HEK293 (cell line): Measurements from ENCODE around the gene NUCB2.

Experiments
- CTCF ChIA-PET: fragments of 350-600 bp; formaldehyde crosslinking; extraction: SDS; loops from one replicate; lab custom pipeline; 2021; ENCODE audit warnings: antibody characterized with exemption; lab: Yijun Ruan, JAX
- POLR2A ChIA-PET: fragments of 300-600 bp; formaldehyde crosslinking; extraction: SDS; loops from one replicate; lab custom pipeline; 2020; ENCODE audit warnings: antibody characterized with exemption, inconsistent platforms; lab: Yijun Ruan, JAX
- H3K27ac ChIP-seq: fragments of 200-500 bp; sonication (Bioruptor generic); 2 replicates; pipeline ENCODE4 v1.5.1; 2014; ENCODE audit warnings: low read depth, low read length, control low read depth, inconsistent platforms; ENCODE audit errors: extremely low read depth
- H3K36me3 ChIP-seq, 2 experiments: fragments of 200-500 bp in 1 of 2; sonication (Bioruptor generic) in 1 of 2; 1 replicate in 1 of 2; 2 replicates in 1 of 2; pipeline ENCODE4 v1.5.1; 2014 to 2017; ENCODE audit warnings: inconsistent platforms in 2 of 2, low read length in 2 of 2; ENCODE audit not compliant: control insufficient read depth in 2 of 2, insufficient read depth in 1 of 2
- H3K4me1 ChIP-seq: fragments of 200-500 bp; sonication (Bioruptor generic); 2 replicates; pipeline ENCODE4 v1.5.1; 2014; ENCODE audit warnings: mild to moderate bottlenecking, low read length, inconsistent platforms; ENCODE audit not compliant: control insufficient read depth, insufficient read depth
- H3K4me3 ChIP-seq: 2 replicates; pipeline ENCODE4 v1.5.1; 2011; ENCODE audit warnings: low read depth, mild to moderate bottlenecking, control low read depth, low read length, moderate library complexity
- H3K9me3 ChIP-seq: fragments of 200-500 bp; sonication (Bioruptor generic); 2 replicates; pipeline ENCODE4 v1.5.1; 2014; ENCODE audit warnings: low read depth, low read length, inconsistent platforms; ENCODE audit not compliant: control insufficient read depth, insufficient read depth
- BCL11B ChIP-seq: fragments of 450-650 bp; formaldehyde crosslinking; IDR thresholded peaks from 2 replicates; pipeline ENCODE4 v1.5.1; 2016; ENCODE audit warnings: low read depth, missing biosample characterization, missing genetic modification characterization
- HOXA7 ChIP-seq: sonication (generic); formaldehyde crosslinking; IDR thresholded peaks from 2 replicates; pipeline ENCODE4 v1.8.1; 2022; ENCODE audit warnings: missing genetic modification reagents, borderline replicate concordance
- KLF1 ChIP-seq: fragments of 450-650 bp; formaldehyde crosslinking; IDR thresholded peaks from 2 replicates; pipeline ENCODE4 v1.5.1; 2016; ENCODE audit warnings: missing biosample characterization, missing genetic modification characterization
- KLF10 ChIP-seq: fragments of 450-650 bp; IDR thresholded peaks from 2 replicates; pipeline ENCODE4 v1.5.1; 2018; ENCODE audit warnings: missing biosample characterization, mild to moderate bottlenecking, missing genetic modification characterization
- KLF9 ChIP-seq: fragments of 450-650 bp; formaldehyde crosslinking; IDR thresholded peaks from 2 replicates; pipeline ENCODE4 v1.5.1; 2016; ENCODE audit warnings: missing biosample characterization, missing genetic modification characterization, low read depth
- PRDM1 ChIP-seq: fragments of 450-650 bp; formaldehyde crosslinking; IDR thresholded peaks from 2 replicates; pipeline ENCODE4; 2016; ENCODE audit warnings: missing biosample characterization, missing genetic modification characterization
- TCF7L2 ChIP-seq: IDR thresholded peaks from 2 replicates; pipeline ENCODE4 v1.6.1; 2011; ENCODE audit warnings: low read depth, mild to moderate bottlenecking, inconsistent platforms, low read length, moderate library complexity, borderline replicate concordance
- YY2 ChIP-seq: fragments of 450-650 bp; formaldehyde crosslinking; IDR thresholded peaks from 2 replicates; pipeline ENCODE4 v1.5.1; 2016; ENCODE audit warnings: missing biosample characterization, missing genetic modification characterization
- ZBTB21 ChIP-seq: fragments of 450-650 bp; formaldehyde crosslinking; IDR thresholded peaks from 2 replicates; pipeline ENCODE4 v1.5.1; 2017; ENCODE audit warnings: missing biosample characterization, missing genetic modification characterization
- ZFP3 ChIP-seq: fragments of 450-650 bp; formaldehyde crosslinking; IDR thresholded peaks from 2 replicates; pipeline ENCODE4 v1.5.1; 2016; ENCODE audit warnings: low read depth, missing biosample characterization, missing genetic modification characterization
- ZFP69B ChIP-seq: fragments of 450-650 bp; formaldehyde crosslinking; IDR thresholded peaks from 2 replicates; pipeline ENCODE4 v1.5.1; 2016; ENCODE audit warnings: missing biosample characterization, missing genetic modification characterization
- ZNF121 ChIP-seq: fragments of 450-650 bp; formaldehyde crosslinking; IDR thresholded peaks from 2 replicates; pipeline ENCODE4 v1.5.1; 2016; ENCODE audit warnings: missing biosample characterization, missing genetic modification characterization
- ZNF157 ChIP-seq: fragments of 450-650 bp; formaldehyde crosslinking; IDR thresholded peaks from 2 replicates; pipeline ENCODE4 v1.5.1; 2016; ENCODE audit warnings: missing biosample characterization, missing genetic modification characterization
- ZNF214 ChIP-seq: fragments of 450-650 bp; formaldehyde crosslinking; IDR thresholded peaks from 2 replicates; pipeline ENCODE4 v1.5.1; 2017; ENCODE audit warnings: missing biosample characterization, mild to moderate bottlenecking, missing genetic modification characterization, borderline replicate concordance
- ZNF24 ChIP-seq: fragments of 450-650 bp; formaldehyde crosslinking; IDR thresholded peaks from 2 replicates; pipeline ENCODE4 v1.5.1; 2016; ENCODE audit warnings: missing biosample characterization, missing genetic modification characterization
- ZNF302 ChIP-seq: fragments of 450-650 bp; formaldehyde crosslinking; IDR thresholded peaks from 2 replicates; pipeline ENCODE4 v1.5.1; 2016; ENCODE audit warnings: missing biosample characterization, missing genetic modification characterization, low read depth
- ZNF350 ChIP-seq: fragments of 450-650 bp; formaldehyde crosslinking; IDR thresholded peaks from 2 replicates; pipeline ENCODE4 v1.5.0; 2017; ENCODE audit warnings: missing biosample characterization, mild to moderate bottlenecking, missing genetic modification characterization
- ZNF501 ChIP-seq: fragments of 450-650 bp; formaldehyde crosslinking; IDR thresholded peaks from 2 replicates; pipeline ENCODE4 v1.5.1; 2016; ENCODE audit warnings: missing biosample characterization, missing genetic modification characterization
- ZNF521 ChIP-seq: fragments of 450-650 bp; formaldehyde crosslinking; IDR thresholded peaks from 2 replicates; pipeline ENCODE4 v1.5.1; 2017; ENCODE audit warnings: missing biosample characterization, mild to moderate bottlenecking, missing genetic modification characterization
- ZNF530 ChIP-seq: fragments of 450-650 bp; formaldehyde crosslinking; IDR thresholded peaks from 2 replicates; pipeline ENCODE4 v1.5.1; 2016; ENCODE audit warnings: low read depth, missing biosample characterization, missing genetic modification characterization
- ZNF560 ChIP-seq: fragments of 450-650 bp; formaldehyde crosslinking; IDR thresholded peaks from 2 replicates; pipeline ENCODE4 v1.5.1; 2017; ENCODE audit warnings: missing biosample characterization, missing genetic modification characterization, borderline replicate concordance
- ZNF660 ChIP-seq: fragments of 450-650 bp; IDR thresholded peaks from 2 replicates; pipeline ENCODE4 v1.5.1; 2018; ENCODE audit warnings: missing biosample characterization, mild to moderate bottlenecking, missing genetic modification characterization
- ZNF830 ChIP-seq: fragments of 450-650 bp; IDR thresholded peaks from 2 replicates; pipeline ENCODE4 v1.5.0; 2018; ENCODE audit warnings: missing biosample characterization, missing genetic modification characterization, low read depth, mild to moderate bottlenecking, moderate library complexity
- TF ChIP-seq, protein P1 (sequence below): fragments of 450-650 bp; formaldehyde crosslinking; IDR thresholded peaks from 2 replicates; pipeline ENCODE4 v1.5.1; 2016; ENCODE audit warnings: missing biosample characterization, missing genetic modification characterization
- TF ChIP-seq, protein P2 (sequence below): fragments of 450-650 bp; formaldehyde crosslinking; IDR thresholded peaks from 2 replicates; pipeline ENCODE4 v1.5.1; 2016; ENCODE audit warnings: missing biosample characterization, missing genetic modification characterization

The NUCB2 gene

DNA sequence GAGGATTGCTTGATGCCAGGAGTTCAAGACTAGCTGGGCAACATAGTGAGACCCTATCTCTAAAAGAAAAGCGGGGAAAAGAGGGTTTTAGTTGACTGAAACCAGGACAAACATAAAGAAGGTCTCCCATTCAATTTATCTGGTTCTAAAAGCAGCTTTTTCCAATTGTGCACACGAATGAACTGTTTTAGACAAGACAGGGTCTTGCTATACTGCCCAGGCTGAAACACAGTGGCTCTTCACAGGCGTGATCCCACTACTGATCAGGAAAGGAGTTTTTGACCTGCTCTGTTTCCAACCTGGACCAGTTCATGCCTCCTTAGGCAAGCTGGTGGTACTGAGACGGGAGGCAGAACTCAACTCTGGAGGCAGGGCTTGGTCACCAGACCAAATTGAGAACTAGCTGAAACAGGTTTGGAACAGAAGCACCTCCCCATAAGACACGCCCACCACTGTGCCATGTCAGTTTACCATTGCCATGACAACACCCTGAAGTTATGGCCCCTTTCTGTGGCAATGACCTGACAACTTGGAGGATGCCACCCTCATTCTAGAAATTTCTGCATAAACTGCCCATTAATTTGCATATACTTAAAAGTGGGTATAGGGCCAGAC, 2.8 kb upstream of the NUCB2 start:
- CTCF ChIA-PET = no interaction called here
- no peak overlapping the region for H3K27ac ChIP-seq

DNA sequence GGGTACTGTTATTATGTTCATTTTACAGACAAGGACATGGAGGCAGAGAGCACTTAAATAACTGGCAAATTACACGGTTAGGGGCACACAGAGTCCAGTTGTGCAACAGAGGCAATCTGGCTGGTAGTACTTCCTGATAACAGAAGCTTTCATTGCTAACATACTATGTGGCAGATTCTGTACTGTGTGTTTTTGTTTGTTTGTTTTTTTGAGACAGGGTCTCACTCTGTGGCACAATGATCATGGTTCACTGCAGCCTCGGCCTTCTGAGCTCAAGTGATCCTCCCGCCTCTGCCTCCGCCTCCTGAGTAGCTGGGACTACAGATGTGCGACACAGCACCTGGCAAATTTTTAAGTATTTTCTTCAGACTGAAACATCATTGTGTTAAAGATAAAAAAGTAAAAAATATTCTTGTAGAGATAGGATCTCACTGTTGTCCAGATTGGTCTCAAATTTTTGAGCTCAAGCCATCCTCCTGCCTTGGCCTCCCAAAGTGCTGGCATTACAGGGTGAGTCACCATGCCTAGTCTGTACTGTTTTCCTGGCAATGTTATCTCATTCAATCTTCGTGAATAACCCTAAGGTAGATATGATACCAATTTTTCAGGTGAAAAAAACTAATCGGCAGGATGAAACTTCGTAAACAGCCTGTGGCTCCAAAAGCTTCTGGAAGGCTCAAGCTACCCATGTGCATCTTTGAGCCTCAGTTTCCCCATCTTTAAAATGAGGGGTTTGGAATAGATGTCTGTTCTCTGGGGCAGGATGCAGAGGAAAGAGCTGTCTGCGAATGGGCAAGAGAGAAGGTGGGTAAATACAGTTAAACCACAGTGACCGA, 921 bp upstream of the NUCB2 start:
- H3K27ac ChIP-seq = peak overlapping the region; percentile 42; the same call in 1 of the 2 replicates

More for the DNA sequence above, 2.8 kb upstream of the NUCB2 start:
- no peaks in the 10 kb centered on the region for H3K36me3 ChIP-seq
- POLR2A ChIA-PET = interaction anchor here (0.8 kb wide), 1 partner anchor 196 kb away, joined by 3 read pairs; the partner anchor contains the start of gene RPS13
- no peaks in the 10 kb centered on the region for H3K4me1 ChIP-seq
- no peaks in the 10 kb centered on the region for H3K9me3 ChIP-seq
- TF ChIP-seq ZNF660 (no peak), ZNF121 (peak; percentile 93; the same call in 1 of the 2 replicates), KLF10 (peak; percentile 40; the same call in 1 of the 2 replicates), KLF9 (tag by site-specific recombination) (peak; percentile 70)
- no peak overlapping the region for H3K4me3 ChIP-seq

DNA sequence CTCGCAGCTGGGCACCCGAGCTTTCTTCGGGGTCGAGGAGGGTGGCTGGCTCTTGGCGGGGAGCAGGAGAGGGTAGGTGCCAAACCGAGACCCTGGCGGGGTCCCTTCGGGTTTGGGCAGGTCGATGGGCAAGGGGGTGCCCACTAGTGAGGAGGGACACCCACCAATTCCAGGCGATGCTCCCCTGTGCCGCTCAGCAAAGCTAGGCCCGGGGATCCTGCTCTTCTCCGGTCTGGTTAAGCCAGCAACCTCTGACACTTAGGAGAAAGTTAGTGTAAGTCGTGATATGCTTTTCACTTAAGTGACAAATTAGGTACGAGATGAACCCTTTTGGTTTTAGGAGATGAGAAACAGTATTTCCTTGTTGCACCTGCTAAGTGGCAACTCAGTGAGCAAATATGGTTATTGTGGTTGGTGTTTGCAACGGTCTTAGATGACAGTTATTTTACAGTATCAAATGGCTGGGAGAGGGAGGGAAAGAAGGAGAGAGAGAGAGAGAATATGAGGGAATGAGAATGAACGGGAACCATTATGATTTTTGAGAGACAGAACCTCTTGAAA, 565 bp downstream of the NUCB2 start:
- H3K27ac ChIP-seq = peak overlapping the region; percentile 29; the same call in 1 of the 2 replicates
- CTCF ChIA-PET = interaction anchor here (0.6 to 2.5 kb wide), 3 partner anchors 24 to 457 kb away, joined by 3 to 8 read pairs (median 5); no protein-coding TSS in a partner anchor
- no peak for TF ChIP-seq ZFP3
- no peak for TF ChIP-seq YY2
- TF ChIP-seq, protein P1, sequence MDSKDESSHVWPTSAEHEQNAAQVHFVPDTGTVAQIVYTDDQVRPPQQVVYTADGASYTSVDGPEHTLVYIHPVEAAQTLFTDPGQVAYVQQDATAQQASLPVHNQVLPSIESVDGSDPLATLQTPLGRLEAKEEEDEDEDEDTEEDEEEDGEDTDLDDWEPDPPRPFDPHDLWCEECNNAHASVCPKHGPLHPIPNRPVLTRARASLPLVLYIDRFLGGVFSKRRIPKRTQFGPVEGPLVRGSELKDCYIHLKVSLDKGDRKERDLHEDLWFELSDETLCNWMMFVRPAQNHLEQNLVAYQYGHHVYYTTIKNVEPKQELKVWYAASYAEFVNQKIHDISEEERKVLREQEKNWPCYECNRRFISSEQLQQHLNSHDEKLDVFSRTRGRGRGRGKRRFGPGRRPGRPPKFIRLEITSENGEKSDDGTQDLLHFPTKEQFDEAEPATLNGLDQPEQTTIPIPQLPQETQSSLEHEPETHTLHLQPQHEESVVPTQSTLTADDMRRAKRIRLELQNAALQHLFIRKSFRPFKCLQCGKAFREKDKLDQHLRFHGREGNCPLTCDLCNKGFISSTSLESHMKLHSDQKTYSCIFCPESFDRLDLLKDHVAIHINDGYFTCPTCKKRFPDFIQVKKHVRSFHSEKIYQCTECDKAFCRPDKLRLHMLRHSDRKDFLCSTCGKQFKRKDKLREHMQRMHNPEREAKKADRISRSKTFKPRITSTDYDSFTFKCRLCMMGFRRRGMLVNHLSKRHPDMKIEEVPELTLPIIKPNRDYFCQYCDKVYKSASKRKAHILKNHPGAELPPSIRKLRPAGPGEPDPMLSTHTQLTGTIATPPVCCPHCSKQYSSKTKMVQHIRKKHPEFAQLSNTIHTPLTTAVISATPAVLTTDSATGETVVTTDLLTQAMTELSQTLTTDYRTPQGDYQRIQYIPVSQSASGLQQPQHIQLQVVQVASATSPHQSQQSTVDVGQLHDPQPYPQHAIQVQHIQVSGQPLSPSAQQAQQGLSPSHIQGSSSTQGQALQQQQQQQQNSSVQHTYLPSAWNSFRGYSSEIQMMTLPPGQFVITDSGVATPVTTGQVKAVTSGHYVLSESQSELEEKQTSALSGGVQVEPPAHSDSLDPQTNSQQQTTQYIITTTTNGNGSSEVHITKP (tag by site-specific recombination) = no peak; the same call in 1 of the 2 replicates
- no peak for TF ChIP-seq ZNF560 (tag by site-specific recombination)
- TF ChIP-seq ZNF214 (tag by site-specific recombination) = no peak
- TF ChIP-seq ZNF501 (tag by site-specific recombination) = 0 out of 2 replicates have a peak, but pooled peaks have one; percentile 43
- TF ChIP-seq ZNF830 (tag by site-specific recombination) = no peak
- no peak for TF ChIP-seq TCF7L2
- TF ChIP-seq ZBTB21 (tag by site-specific recombination) = no peak
- peak; percentile 97 for TF ChIP-seq PRDM1
- TF ChIP-seq ZNF521 (tag by site-specific recombination) = no peak
- TF ChIP-seq ZNF530 (tag by site-specific recombination) = no peak
- TF ChIP-seq, protein P2, sequence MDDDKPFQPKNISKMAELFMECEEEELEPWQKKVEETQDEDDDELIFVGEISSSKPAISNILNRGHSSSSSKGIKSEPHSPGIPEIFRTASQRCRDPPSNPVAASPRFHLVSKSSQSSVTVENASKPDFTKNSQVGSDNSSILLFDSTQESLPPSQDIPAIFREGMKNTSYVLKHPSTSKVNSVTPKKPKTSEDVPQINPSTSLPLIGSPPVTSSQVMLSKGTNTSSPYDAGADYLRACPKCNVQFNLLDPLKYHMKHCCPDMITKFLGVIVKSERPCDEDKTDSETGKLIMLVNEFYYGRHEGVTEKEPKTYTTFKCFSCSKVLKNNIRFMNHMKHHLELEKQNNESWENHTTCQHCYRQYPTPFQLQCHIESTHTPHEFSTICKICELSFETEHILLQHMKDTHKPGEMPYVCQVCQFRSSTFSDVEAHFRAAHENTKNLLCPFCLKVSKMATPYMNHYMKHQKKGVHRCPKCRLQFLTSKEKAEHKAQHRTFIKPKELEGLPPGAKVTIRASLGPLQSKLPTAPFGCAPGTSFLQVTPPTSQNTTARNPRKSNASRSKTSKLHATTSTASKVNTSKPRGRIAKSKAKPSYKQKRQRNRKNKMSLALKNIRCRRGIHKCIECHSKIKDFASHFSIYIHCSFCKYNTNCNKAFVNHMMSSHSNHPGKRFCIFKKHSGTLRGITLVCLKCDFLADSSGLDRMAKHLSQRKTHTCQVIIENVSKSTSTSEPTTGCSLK = no peak
- no peak for TF ChIP-seq KLF1 (tag by site-specific recombination)
- TF ChIP-seq HOXA7 = no peak
- no peak for TF ChIP-seq ZNF157
- TF ChIP-seq ZNF350 (tag by site-specific recombination) = no peak
- TF ChIP-seq BCL11B (tag by site-specific recombination) = no peak
- TF ChIP-seq ZFP69B (tag by site-specific recombination) = no peak

More for the DNA sequence above, 921 bp upstream of the NUCB2 start:
- Histone ChIP-seq H3K36me3 (no peaks in the 10 kb centered on the region), H3K4me1 (no peaks in the 10 kb centered on the region), H3K4me3 (peak overlapping the region; percentile 93), H3K9me3 (no peaks in the 10 kb centered on the region)
- POLR2A ChIA-PET = interaction anchor here (0.9 to 2.7 kb wide), 9 partner anchors 8 to 198 kb away, joined by 3 to 12 read pairs (median 5); partner anchors contain the start of genes PIK3C2A and RPS13
- TF ChIP-seq ZNF24 (tag by site-specific recombination) (0 out of 2 replicates have a peak, but pooled peaks have one; percentile 39), ZNF302 (tag by site-specific recombination) (no peak)
- CTCF ChIA-PET = interaction anchor here (0.7 to 2.5 kb wide), 3 partner anchors 14 to 46 kb away, joined by 3 to 8 read pairs (median 4); no protein-coding TSS in a partner anchor

More for the DNA sequence above, 565 bp downstream of the NUCB2 start:
- Histone ChIP-seq H3K4me3 (peak overlapping the region; percentile 93), H3K9me3 (no peaks in the 10 kb centered on the region), H3K36me3 (no peaks in the 10 kb centered on the region), H3K4me1 (no peaks in the 10 kb centered on the region)
- POLR2A ChIA-PET = interaction anchor here (0.6 to 2.7 kb wide), 7 partner anchors 47 to 199 kb away, joined by 3 to 12 read pairs (median 4); partner anchors contain the start of genes PIK3C2A and RPS13
